ENCODE data around the gene TPO.

DNA sequence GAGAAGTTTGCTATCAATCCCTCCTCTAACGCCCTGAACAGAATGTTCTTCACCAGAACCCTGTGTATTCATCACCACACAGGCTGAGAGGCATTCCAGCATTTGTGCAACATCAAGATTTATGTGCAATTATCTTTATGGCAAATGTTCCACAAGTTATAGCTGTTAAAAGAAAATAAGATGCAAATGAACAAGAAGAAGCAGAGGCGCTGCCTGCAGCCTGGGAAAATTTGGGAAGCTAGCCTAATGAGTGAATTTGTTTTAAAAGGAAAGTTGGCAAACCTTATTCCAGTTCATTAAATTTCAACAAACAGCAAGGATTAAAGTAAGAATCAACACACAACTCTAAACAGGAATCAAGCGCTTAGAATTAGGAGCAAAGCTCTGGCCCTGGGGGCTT is 5.3 kb downstream of the TPO start:
- TF ChIP-seq, protein P1, sequence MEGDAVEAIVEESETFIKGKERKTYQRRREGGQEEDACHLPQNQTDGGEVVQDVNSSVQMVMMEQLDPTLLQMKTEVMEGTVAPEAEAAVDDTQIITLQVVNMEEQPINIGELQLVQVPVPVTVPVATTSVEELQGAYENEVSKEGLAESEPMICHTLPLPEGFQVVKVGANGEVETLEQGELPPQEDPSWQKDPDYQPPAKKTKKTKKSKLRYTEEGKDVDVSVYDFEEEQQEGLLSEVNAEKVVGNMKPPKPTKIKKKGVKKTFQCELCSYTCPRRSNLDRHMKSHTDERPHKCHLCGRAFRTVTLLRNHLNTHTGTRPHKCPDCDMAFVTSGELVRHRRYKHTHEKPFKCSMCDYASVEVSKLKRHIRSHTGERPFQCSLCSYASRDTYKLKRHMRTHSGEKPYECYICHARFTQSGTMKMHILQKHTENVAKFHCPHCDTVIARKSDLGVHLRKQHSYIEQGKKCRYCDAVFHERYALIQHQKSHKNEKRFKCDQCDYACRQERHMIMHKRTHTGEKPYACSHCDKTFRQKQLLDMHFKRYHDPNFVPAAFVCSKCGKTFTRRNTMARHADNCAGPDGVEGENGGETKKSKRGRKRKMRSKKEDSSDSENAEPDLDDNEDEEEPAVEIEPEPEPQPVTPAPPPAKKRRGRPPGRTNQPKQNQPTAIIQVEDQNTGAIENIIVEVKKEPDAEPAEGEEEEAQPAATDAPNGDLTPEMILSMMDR (IDR thresholded peaks at IDR 0.05): no peak
- no peak for TF ChIP-seq POLR2A (IDR thresholded peaks at IDR 0.05)

All from suprapubic skin (tissue), 3 donors.